HG03469 (cell line): ENCODE measurements around the gene GATD1.

Experiments used
- ATAC-seq: cut with Tn5 transposase; IDR thresholded peaks from one replicate; pipeline ENCODE4 v1.9.1; 2021; ENCODE audit warnings: mild to moderate bottlenecking, moderate library complexity, moderate number of reproducible peaks; ENCODE audit not compliant: unreplicated experiment

Gene GATD1

GRCh38 chr11:796565-797295 is 19.4 kb upstream of the GATD1 start:
- ATAC-seq, result no peak

- no peak for ATAC-seq
Observed at GRCh38 chr11:795634-796564, 18.6 kb upstream of the GATD1 start.

- ATAC-seq, result no peak
Observed at GRCh38 chr11:794766-795633, 17.7 kb upstream of the GATD1 start.

- ATAC-seq, result no peak
Observed at GRCh38 chr11:794013-794765, 16.9 kb upstream of the GATD1 start.

- ATAC-seq, result no peak
Observed at GRCh38 chr11:793556-793955, 16.3 kb upstream of the GATD1 start.

- no peak for ATAC-seq
Observed at GRCh38 chr11:792873-793272, 15.6 kb upstream of the GATD1 start.

- ATAC-seq, result no peak
Observed at GRCh38 chr11:792535-792821, 15.2 kb upstream of the GATD1 start.

- ATAC-seq, result no peak
Observed at GRCh38 chr11:791658-792534, 14.6 kb upstream of the GATD1 start.

GRCh38 chr11:790721-791564 is 13.7 kb upstream of the GATD1 start:
- no peak for ATAC-seq

GRCh38 chr11:789943-790342 is 12.7 kb upstream of the GATD1 start, which contains the start of gene CEND1:
TSS of gene CEND1 (minus strand) at chr11:790090. CDS start at chr11:788576, 1,514 bp downstream.
- no peak for ATAC-seq

GRCh38 chr11:788953-789940 is 12.0 kb upstream of the GATD1 start:
- ATAC-seq, result no peak

- no peak for ATAC-seq
Observed at GRCh38 chr11:788009-788640, 10.8 kb upstream of the GATD1 start.

GRCh38 chr11:787084-787675 is 9.9 kb upstream of the GATD1 start:
- no peak for ATAC-seq

GRCh38 chr11:786235-787083 is 9.2 kb upstream of the GATD1 start:
- ATAC-seq, result no peak

- no peak for ATAC-seq
Observed at GRCh38 chr11:783581-784015, 6.3 kb upstream of the GATD1 start.
